OCI-LY7 (cell line): ENCODE measurements around the gene IFT43. TPM values are rescaled to one million over a fixed set of nuclear protein-coding genes. Genes with fewer than 3 reads are reported as not detected.

Source experiments
- BruUV-seq: library from RNA; stranded (reverse); fragments of 400-500 nt; replicated peaks from 2 replicates; lab custom pipeline; 2021; lab: Mats Ljungman, UMichigan
- CTCF ChIA-PET: fragments of 300-600 bp; sonication (Branson Sonifier 250); formaldehyde crosslinking; loops from one replicate; lab custom pipeline; 2022; ENCODE audit warnings: antibody characterized with exemption; ENCODE audit not compliant: unreplicated experiment; lab: Charles Lee
- POLR2A ChIA-PET: fragments of 300-600 bp; sonication (Branson Sonifier 250); formaldehyde crosslinking; loops from one replicate; lab custom pipeline; 2022; ENCODE audit warnings: antibody characterized with exemption; lab: Charles Lee
- DNase-seq: peaks from one replicate; pipeline ENCODE4 v3.0.0-alpha.2; 2015; ENCODE audit warnings: low spot score
- H2AFZ ChIP-seq: fragments of 200-600 bp; sonication (generic), shearing (Covaris generic); 2 replicates; pipeline ENCODE4 v1.6.1; 2014; ENCODE audit warnings: mild to moderate bottlenecking, antibody characterized with exemption, low read length, moderate library complexity
- H3K27ac ChIP-seq: fragments of 200-600 bp; sonication (generic); 2 replicates; pipeline ENCODE4 v1.5.1; 2014; ENCODE audit warnings: mixed run types, low read depth, mild to moderate bottlenecking, moderate library complexity, low read length, inconsistent platforms; ENCODE audit not compliant: poor library complexity, severe bottlenecking
- H3K36me3 ChIP-seq: fragments of 200-600 bp; sonication (generic); 2 replicates; pipeline ENCODE4 v1.6.1; 2014; ENCODE audit warnings: mild to moderate bottlenecking, antibody characterized with exemption, low read length, moderate library complexity, mixed read lengths; ENCODE audit not compliant: insufficient read depth
- H3K4me1 ChIP-seq: fragments of 200-600 bp; sonication (generic); 2 replicates; pipeline ENCODE4 v1.5.1; 2014; ENCODE audit warnings: mild to moderate bottlenecking, low read length; ENCODE audit not compliant: insufficient read depth, poor library complexity, severe bottlenecking
- H3K4me2 ChIP-seq: fragments of 200-600 bp; sonication (generic); 2 replicates; pipeline ENCODE4 v1.6.1; 2014; ENCODE audit warnings: mild to moderate bottlenecking, low read length
- H3K4me3 ChIP-seq: fragments of 200-600 bp; sonication (generic); 2 replicates; pipeline ENCODE4 v1.5.1; 2014; ENCODE audit warnings: mild to moderate bottlenecking, low read depth, low read length; ENCODE audit not compliant: poor library complexity, severe bottlenecking
- H3K79me2 ChIP-seq: fragments of 200-600 bp; sonication (generic); 2 replicates; pipeline ENCODE4 v1.6.1; 2016; ENCODE audit warnings: low read depth, mild to moderate bottlenecking, low read length, moderate library complexity, mixed read lengths; ENCODE audit not compliant: insufficient read depth
- H3K9me2 ChIP-seq: fragments of 200-600 bp; sonication (generic); 2 replicates; pipeline ENCODE4 v1.6.1; 2016; ENCODE audit warnings: mild to moderate bottlenecking, low read length, mixed read lengths; ENCODE audit not compliant: insufficient read depth
- H3K9me3 ChIP-seq: fragments of 200-600 bp; sonication (generic); 2 replicates; pipeline ENCODE4 v1.6.1; 2014; ENCODE audit warnings: mild to moderate bottlenecking, mixed run types, low read length, mixed read lengths
- H4K20me1 ChIP-seq: fragments of 200-600 bp; sonication (generic); 2 replicates; pipeline ENCODE4 v1.6.1; 2014; ENCODE audit warnings: mild to moderate bottlenecking, antibody characterized with exemption, low read length, moderate library complexity, mixed read lengths; ENCODE audit not compliant: insufficient read depth
- CTCF ChIP-seq: fragments of 200-600 bp; sonication (generic); conservative IDR thresholded peaks from 2 replicates; pipeline ENCODE4 v1.5.1; 2014; ENCODE audit warnings: mild to moderate bottlenecking, antibody characterized with exemption, low read length, moderate library complexity, mixed read lengths
- EZH2phosphoT487 ChIP-seq: fragments of 200-600 bp; sonication (generic); IDR thresholded peaks from 2 replicates; pipeline ENCODE4 v1.6.1; 2018; ENCODE audit warnings: low read depth, borderline replicate concordance, mild to moderate bottlenecking, mixed run types, antibody characterized with exemption, low read length, moderate library complexity, mixed read lengths
- intact Hi-C: fragments of 100-400 bp; cut with micrococcal nuclease; formaldehyde crosslinking; loops from one replicate; pipeline ENCODE4 v1.10.0; 2022; ENCODE audit not compliant: unreplicated experiment
- total RNA-seq, 2 experiments: library from RNA; depleted of rRNA in 1 of 2; stranded (reverse); fragments of >200 nt in 1 of 2; shearing (Covaris generic) in 1 of 2; gene quantifications; 2 replicates each; pipeline ENCODE4 v1.2.3, GENCODE V29; 2014 to 2022

The IFT43 gene
- total RNA-seq, 2 experiments from 2014 or later = 9.3 to 13.6 TPM

DNA sequence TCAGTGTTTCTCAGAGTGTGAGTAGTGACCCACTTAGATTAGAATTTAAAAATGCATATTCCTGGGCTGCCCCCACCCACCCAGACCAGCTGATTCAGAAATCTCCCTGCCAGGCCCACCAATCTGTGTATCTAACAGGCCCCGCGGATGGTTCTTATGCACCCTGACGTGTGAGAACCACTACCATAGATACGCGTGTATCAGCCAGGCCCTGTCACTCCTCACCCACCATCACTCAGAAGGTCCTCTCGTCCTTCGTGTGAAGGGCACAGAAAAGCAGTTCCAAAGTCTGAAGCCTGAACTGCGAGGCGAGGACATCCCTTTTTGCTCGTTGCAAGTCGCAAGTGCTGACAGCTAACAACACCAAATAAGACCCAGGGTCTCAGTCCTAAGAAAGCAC is 72.4 kb downstream of the IFT43 start:
- Histone ChIP-seq H3K9me3 (no peaks in the 10 kb centered on the region), H3K36me3 (no peaks in the 10 kb centered on the region), H3K9me2 (no peaks in the 10 kb centered on the region), H3K4me2 (no peak overlapping the region), H3K4me1 (no peaks in the 10 kb centered on the region), H4K20me1 (no peaks in the 10 kb centered on the region), H3K4me3 (no peak overlapping the region), H2AFZ (no peak overlapping the region), H3K79me2 (no peaks in the 10 kb centered on the region), H3K27ac (no peak overlapping the region)
- BruUV-seq = no TSS peak
- CTCF ChIA-PET = no interaction called here
- POLR2A ChIA-PET = no interaction called here
- no peak for TF ChIP-seq EZH2phosphoT487
- TF ChIP-seq CTCF = no peak
- intact Hi-C loops = no loop called here
- DNase-seq = no peak

GRCh38 chr14:76063327-76063726 is 77.8 kb downstream of the IFT43 start:
- CTCF ChIA-PET = no interaction called here
- no TSS peak for BruUV-seq
- POLR2A ChIA-PET = no interaction called here

More at GRCh38 chr14:76063327-76063726, 77.8 kb downstream of the IFT43 start:
- intact Hi-C loops = no loop called here
- Histone ChIP-seq H3K4me1 (no peaks in the 10 kb centered on the region), H3K36me3 (no peaks in the 10 kb centered on the region), H3K9me3 (no peaks in the 10 kb centered on the region), H4K20me1 (no peaks in the 10 kb centered on the region), H3K79me2 (no peaks in the 10 kb centered on the region), H2AFZ (no peak overlapping the region), H3K27ac (no peak overlapping the region), H3K4me3 (no peak overlapping the region), H3K4me2 (no peak overlapping the region), H3K9me2 (no peaks in the 10 kb centered on the region)
- TF ChIP-seq EZH2phosphoT487 (no peak), CTCF (no peak)
- DNase-seq = no peak
